ENCODE results near the gene NDUFB1. TPM values are rescaled to one million over a fixed set of nuclear protein-coding genes. Genes with fewer than 3 reads are reported as not detected.

Gene NDUFB1
- total and polyA plus RNA-seq, 2 of the 13 experiments (the other 11 are each of a cell fraction or from before 2014, with no cell fraction given) = 181 to 281 TPM

DNA sequence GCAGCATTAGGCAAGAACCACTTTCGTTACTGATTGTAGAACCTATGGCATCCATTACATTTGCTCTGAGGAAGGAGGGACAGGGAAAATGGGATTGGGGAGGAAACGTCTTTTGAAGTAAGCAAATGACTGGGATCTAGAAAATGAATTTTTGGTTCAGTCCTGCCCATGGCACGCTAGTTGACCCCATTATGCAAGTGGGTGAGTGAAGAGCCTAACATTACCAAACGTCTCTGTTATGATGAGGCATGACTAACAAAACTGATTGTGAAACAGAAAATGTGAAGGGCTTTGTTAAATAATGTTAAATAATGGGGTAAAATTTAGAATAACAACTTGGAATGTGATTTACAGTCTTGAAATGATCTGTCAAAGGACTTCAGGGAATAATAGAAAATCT is 39.1 kb upstream of the NDUFB1 start:
- no peak overlapping the region for H3K4me3 ChIP-seq (replicated peaks in 1 of 3; ENCODE audit: insufficient read depth in 1 of 3, low read depth in 2 of 3, low read length in 3 of 3)
- H3K4me1 ChIP-seq (ENCODE audit: insufficient read depth, low read length) = no peaks in the 10 kb centered on the region
- peaks cover 23 to 67% of the 10 kb centered on the region in 2 experiments for H3K36me3 ChIP-seq (replicated peaks in 1 of 2; ENCODE audit: control insufficient read depth in 1 of 2, insufficient read depth in 2 of 2, low read length in 2 of 2)
- no peak for DNase-seq (ENCODE audit: low spot score)
- ATAC-seq = no peak
- no peaks in the 10 kb centered on the region for H3K27me3 ChIP-seq (ENCODE audit: control insufficient read depth in 1 of 2, insufficient read depth in 2 of 2, low read length in 2 of 2)
- 0 out of 2 replicates have a peak, but pooled peaks cover 4% of the 10 kb centered on the region for H3K9me3 ChIP-seq (ENCODE audit: low read length)
- BruUV-seq (replicated peaks) = no TSS peak
- no peak overlapping the region for H3K9ac ChIP-seq (ENCODE audit: insufficient read depth, low read depth, low read length)
- H3K27ac ChIP-seq (ENCODE audit: extremely low read length, insufficient read depth, low read length) = no peak overlapping the region
- POLR2A ChIA-PET = no interaction called here
- no peaks in the 10 kb centered on the region for H3K79me2 ChIP-seq (ENCODE audit: insufficient read depth, low read length)
- intact Hi-C loops (cut with micrococcal nuclease; ENCODE audit: unreplicated experiment) (no loop called here), in situ Hi-C loops (cut with HindIII; ENCODE audit: extremely low pct_ligation_motif_present, low pct_unique_long_range_greater_than_20kb) (no loop called here)
- 92% methylated on average over 4 of the region's 4 CpGs for WGBS (ENCODE audit: low lambda C conversion rate)
- H2AFZ ChIP-seq (ENCODE audit: low read length) = no peak overlapping the region
- H3K4me2 ChIP-seq (ENCODE audit: low read depth, low read length) = no peak overlapping the region
- CTCF ChIA-PET (ENCODE audit: low intra/inter-chr PET ratio, low total read pairs) = no interaction called here
- no peak for FAIRE-seq
- H4K20me1 ChIP-seq (ENCODE audit: insufficient read depth, low read length) = no peaks in the 10 kb centered on the region
- no peak for TF ChIP-seq XRCC5 (optimal IDR thresholded peaks at IDR 0.05; ENCODE audit: low read length)
- no peak for TF ChIP-seq CCAR2 (optimal IDR thresholded peaks at IDR 0.05; ENCODE audit: low read depth, low read length)
- no peak for TF ChIP-seq ZNF280B (CRISPR knock-in tag; IDR thresholded peaks at IDR 0.05; ENCODE audit: borderline replicate concordance)
- no peak for TF ChIP-seq NCOA2 (CRISPR knock-in tag; IDR thresholded peaks at IDR 0.05)
- no peak for TF ChIP-seq KMT2A (CRISPR knock-in tag; IDR thresholded peaks at IDR 0.05)
- no peak for TF ChIP-seq FOXK2 (IDR thresholded peaks at IDR 0.05)
- no peak for TF ChIP-seq ZNF232 (CRISPR knock-in tag; IDR thresholded peaks at IDR 0.05; ENCODE audit: borderline replicate concordance)
- TF ChIP-seq MAFK (conservative IDR thresholded peaks at IDR 0.05 in 1 of 2, IDR thresholded peaks at IDR 0.05 in 1 of 2; ENCODE audit: low read length in 2 of 2) = no peak
- no peak for TF ChIP-seq NKX3-1 (CRISPR knock-in tag; IDR thresholded peaks at IDR 0.05)
- no peak for TF ChIP-seq TOPORS (CRISPR knock-in tag; IDR thresholded peaks at IDR 0.05)
- TF ChIP-seq ZNF891 (CRISPR knock-in tag; IDR thresholded peaks at IDR 0.05) = no peak
- no peak for TF ChIP-seq PLRG1 (conservative IDR thresholded peaks at IDR 0.05)
- no peak for TF ChIP-seq FOXO1 (CRISPR knock-in tag; IDR thresholded peaks at IDR 0.05)
- TF ChIP-seq ZNF142 (CRISPR knock-in tag; IDR thresholded peaks at IDR 0.05) = no peak
- no peak for TF ChIP-seq ZNF562 (CRISPR knock-in tag; IDR thresholded peaks at IDR 0.05; ENCODE audit: borderline replicate concordance)
- TF ChIP-seq, protein P1, sequence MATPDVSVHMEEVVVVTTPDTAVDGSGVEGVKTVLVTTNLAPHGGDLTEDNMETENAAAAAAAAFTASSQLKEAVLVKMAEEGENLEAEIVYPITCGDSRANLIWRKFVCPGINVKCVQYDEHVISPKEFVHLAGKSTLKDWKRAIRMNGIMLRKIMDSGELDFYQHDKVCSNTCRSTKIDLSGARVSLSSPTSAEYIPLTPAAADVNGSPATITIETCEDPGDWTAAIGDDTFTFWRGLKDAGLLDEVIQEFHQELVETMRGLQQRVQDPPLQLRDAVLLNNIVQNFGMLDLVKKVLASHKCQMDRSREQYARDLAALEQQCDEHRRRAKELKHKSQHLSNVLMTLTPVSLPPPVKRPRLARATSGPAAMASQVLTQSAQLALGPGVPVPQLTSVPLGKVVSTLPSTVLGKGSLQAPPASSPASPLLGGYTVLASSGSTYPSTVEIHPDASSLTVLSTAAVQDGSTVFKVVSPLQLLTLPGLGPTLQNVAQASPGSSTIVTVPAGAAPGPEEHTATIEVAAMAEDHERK (CRISPR knock-in tag; IDR thresholded peaks at IDR 0.05; ENCODE audit: low read depth) = no peak
- no peak for TF ChIP-seq KLF12 (CRISPR knock-in tag; IDR thresholded peaks at IDR 0.05; ENCODE audit: borderline replicate concordance)
- TF ChIP-seq TBX3 (IDR thresholded peaks at IDR 0.05; ENCODE audit: borderline replicate concordance) = no peak

Measured in HepG2 (cell line).